HFF-Myc (cell line): ENCODE data around the gene PRPS1.
"Not testable (repeated sequence)": the region's sequence is repeated elsewhere in the genome, so short reads cannot be mapped to it uniquely, and the experiment has no call there.

Experiments used
- DNase-seq: peaks from one replicate; pipeline ENCODE4 v3.0.0-alpha.2; 2011; ENCODE audit warnings: low read depth; ENCODE audit errors: extremely low read depth
- H3K4me3 ChIP-seq: replicated peaks from 2 replicates; pipeline ENCODE4 v1.5.1; 2011; ENCODE audit warnings: low read depth, mild to moderate bottlenecking, control low read depth, low read length
- CTCF ChIP-seq: IDR thresholded peaks from 2 replicates; pipeline ENCODE4 v1.5.1; 2012; ENCODE audit warnings: mild to moderate bottlenecking, low read depth, low read length, control low read depth; ENCODE audit errors: missing control alignments

Gene PRPS1

GRCh38 chrX:107599450-107599861, 28.9 kb upstream of the PRPS1 start:
- no peak for TF ChIP-seq CTCF
- DNase-seq: no peak
- no peak overlapping the region for H3K4me3 ChIP-seq

- H3K4me3 ChIP-seq: no peak overlapping the region
- no peak for TF ChIP-seq CTCF
- DNase-seq: no peak
Measured at GRCh38 chrX:107600366-107600765, 27.9 kb upstream of the PRPS1 start.

- TF ChIP-seq CTCF: no peak
- H3K4me3 ChIP-seq: no peak overlapping the region
- no peak for DNase-seq
Measured at GRCh38 chrX:107601326-107601725, 27.0 kb upstream of the PRPS1 start.

GRCh38 chrX:107601759-107602158, 26.6 kb upstream of the PRPS1 start:
- TF ChIP-seq CTCF: no peak
- H3K4me3 ChIP-seq: no peak overlapping the region
- no peak for DNase-seq

GRCh38 chrX:107602694-107603239, 25.5 kb upstream of the PRPS1 start:
- DNase-seq: no peak
- H3K4me3 ChIP-seq: no peak overlapping the region
- no peak for TF ChIP-seq CTCF

- no peak for TF ChIP-seq CTCF
- no peak overlapping the region for H3K4me3 ChIP-seq
- no peak for DNase-seq
Measured at GRCh38 chrX:107603429-107604159, 24.7 kb upstream of the PRPS1 start.

GRCh38 chrX:107609061-107609460, 19.2 kb upstream of the PRPS1 start:
- DNase-seq, H3K4me3 ChIP-seq: not testable (repeated sequence)
